Neuronal stem cell (in vitro differentiated cells): ENCODE data around the gene ZNF329.

Experiments used
- DNase-seq: peaks from one replicate; pipeline ENCODE4 v3.0.0-alpha.2; 2013; ENCODE audit warnings: low spot score
- H2AFZ ChIP-seq: one replicate; pipeline ENCODE4 v1.6.1; 2013; ENCODE audit warnings: mild to moderate bottlenecking, low read length, inconsistent platforms
- H2AK5ac ChIP-seq: 2 replicates; pipeline ENCODE4 v1.6.1; 2013; ENCODE audit warnings: low read depth, mild to moderate bottlenecking, inconsistent platforms, low read length, moderate library complexity, mixed read lengths
- H2BK120ac ChIP-seq: 2 replicates; pipeline ENCODE4 v1.6.1; 2013; ENCODE audit warnings: low read depth, mild to moderate bottlenecking, inconsistent platforms, low read length, moderate library complexity, mixed read lengths
- H2BK12ac ChIP-seq: one replicate; pipeline ENCODE4 v1.6.1; 2013; ENCODE audit warnings: low read length, inconsistent platforms
- H2BK15ac ChIP-seq: 2 replicates; pipeline ENCODE4 v1.6.1; 2013; ENCODE audit warnings: mild to moderate bottlenecking, low read length, inconsistent platforms, mixed read lengths
- H2BK5ac ChIP-seq: one replicate; pipeline ENCODE4 v1.6.1; 2013; ENCODE audit warnings: inconsistent platforms, mild to moderate bottlenecking, low read length, moderate library complexity
- H3K14ac ChIP-seq: one replicate; pipeline ENCODE4 v1.6.1; 2013; ENCODE audit warnings: low read length, inconsistent platforms
- H3K18ac ChIP-seq: 2 replicates; pipeline ENCODE4 v1.6.1; 2013; ENCODE audit warnings: low read length, inconsistent platforms
- H3K23ac ChIP-seq: 2 replicates; pipeline ENCODE4 v1.6.1; 2013; ENCODE audit warnings: low read depth, mild to moderate bottlenecking, mixed read lengths, low read length, inconsistent platforms; ENCODE audit not compliant: poor library complexity
- H3K27ac ChIP-seq: replicated peaks from 3 replicates; pipeline ENCODE4 v1.5.1; 2013; ENCODE audit warnings: low read length, inconsistent platforms
- H3K27me3 ChIP-seq, 3 experiments: 2 replicates each; pipeline ENCODE4 v1.6.1; 2013; ENCODE audit warnings: low read length in 3 of 3, mild to moderate bottlenecking in 2 of 3, inconsistent platforms in 1 of 3, low read depth in 1 of 3, mixed read lengths in 1 of 3, moderate library complexity in 1 of 3; ENCODE audit not compliant: control insufficient read depth in 3 of 3, insufficient read depth in 3 of 3
- H3K36me3 ChIP-seq, 2 donors: replicated peaks in 1 of 2; 2 replicates each; pipeline ENCODE4 v1.6.1; 2013; ENCODE audit warnings: low read length in 2 of 2; ENCODE audit not compliant: control insufficient read depth in 2 of 2, insufficient read depth in 2 of 2
- H3K4ac ChIP-seq: 2 replicates; pipeline ENCODE4 v1.6.1; 2013; ENCODE audit warnings: inconsistent platforms, mild to moderate bottlenecking, low read length, moderate library complexity
- H3K4me1 ChIP-seq, 2 donors: 1 replicate in 1 of 2; 2 replicates in 1 of 2; pipeline ENCODE4 v1.6.1; 2013; ENCODE audit warnings: low read length in 2 of 2, low read depth in 1 of 2; ENCODE audit not compliant: control insufficient read depth in 2 of 2, insufficient read depth in 1 of 2
- H3K4me2 ChIP-seq: one replicate; pipeline ENCODE4 v1.6.1; 2013; ENCODE audit warnings: mild to moderate bottlenecking, low read length, inconsistent platforms; ENCODE audit not compliant: insufficient read depth, poor library complexity, severe bottlenecking
- H3K4me3 ChIP-seq, 2 donors: 2 replicates each; pipeline ENCODE4 v1.5.1; 2013; ENCODE audit warnings: low read length in 2 of 2, mild to moderate bottlenecking in 2 of 2, inconsistent platforms in 1 of 2, moderate library complexity in 1 of 2
- H3K79me1 ChIP-seq: one replicate; pipeline ENCODE4 v1.6.1; 2013; ENCODE audit warnings: low read depth, mild to moderate bottlenecking, inconsistent platforms, low read length, moderate library complexity
- H3K9ac ChIP-seq: one replicate; pipeline ENCODE4 v1.6.1; 2013; ENCODE audit warnings: mild to moderate bottlenecking, low read depth, low read length, inconsistent platforms; ENCODE audit not compliant: poor library complexity
- H3K9me3 ChIP-seq, 2 donors: replicated peaks in 1 of 2; 2 replicates each; pipeline versions ENCODE3 to v1.6.1; 2013; ENCODE audit warnings: low read length in 2 of 2, mild to moderate bottlenecking in 2 of 2, inconsistent platforms in 1 of 2, low read depth in 1 of 2, mixed read lengths in 1 of 2, moderate library complexity in 1 of 2; ENCODE audit not compliant: control insufficient read depth in 2 of 2, insufficient read depth in 1 of 2
- H4K8ac ChIP-seq: one replicate; pipeline ENCODE4 v1.6.1; 2013; ENCODE audit warnings: low read depth, mild to moderate bottlenecking, inconsistent platforms, low read length, moderate library complexity
- H4K91ac ChIP-seq: one replicate; pipeline ENCODE4 v1.6.1; 2013; ENCODE audit warnings: low read length, low read depth, mild to moderate bottlenecking, inconsistent platforms; ENCODE audit not compliant: poor library complexity
- WGBS, 2 donors: extraction: QIAGEN DNeasy Blood & Tissue Kit; methylation state at CpG; one replicate each; pipeline ENCODE4 v1.1.7; 2013; ENCODE audit warnings: missing lambda C conversion rate in 2 of 2, mixed read lengths in 1 of 2; ENCODE audit not compliant: insufficient read length in 2 of 2, insufficient replicate concordance in 1 of 2; ENCODE audit errors: extremely low coverage in 2 of 2; 5-methylcytosine and 5-hydroxymethylcytosine counted together

Gene ZNF329

DNA sequence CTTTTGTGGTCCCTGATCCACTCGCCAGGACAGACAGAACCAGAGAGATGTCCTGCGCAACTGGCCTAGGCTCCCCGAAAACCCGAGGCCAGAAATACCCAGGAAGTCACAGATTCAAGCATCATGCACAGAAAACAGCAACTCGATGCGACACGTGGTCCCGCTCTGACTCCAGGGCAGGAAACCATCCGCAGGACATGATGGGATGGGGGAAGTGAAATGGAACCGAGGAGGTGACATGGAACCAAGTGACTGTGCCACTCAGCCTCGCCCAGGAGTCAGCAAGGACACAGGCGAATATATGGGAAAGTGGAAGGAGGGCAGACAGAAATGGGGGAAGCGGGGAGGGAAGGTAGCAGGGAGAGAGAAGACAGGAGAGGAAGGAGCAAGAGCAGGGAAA is 53.7 kb downstream of the ZNF329 start:
- peak overlapping the region; percentile 98 for H2AK5ac ChIP-seq
- peaks cover 19 to 71% of the 10 kb centered on the region in 2 donors for H3K9me3 ChIP-seq
- H3K14ac ChIP-seq, result no peak overlapping the region
- no peak overlapping the region for H2BK15ac ChIP-seq
- no peak overlapping the region for H2BK5ac ChIP-seq
- peak overlapping the region; percentile 7 to 88 for H3K4me3 ChIP-seq
- no peak overlapping the region for H4K8ac ChIP-seq
- H3K4me1 ChIP-seq, result peaks cover 4 to 8% of the 10 kb centered on the region in 2 donors
- H3K4ac ChIP-seq, result no peak overlapping the region
- no peak overlapping the region for H3K4me2 ChIP-seq
- H3K79me1 ChIP-seq, result peaks cover 31% of the 10 kb centered on the region
- H2BK12ac ChIP-seq, result no peak overlapping the region
- no peak overlapping the region for H2AFZ ChIP-seq
- H3K18ac ChIP-seq, result peak overlapping the region; percentile 84
- no CpG with 5 or more reads among the region's 13 CpGs for WGBS, 2 donors
- no peak overlapping the region for H2BK120ac ChIP-seq
- H3K27ac ChIP-seq, result no peak overlapping the region
- H3K36me3 ChIP-seq, result peaks cover 15 to 49% of the 10 kb centered on the region in 2 donors
- DNase-seq, result no peak
- no peaks in the 10 kb centered on the region for H3K27me3 ChIP-seq
- no peak overlapping the region for H4K91ac ChIP-seq
- H3K9ac ChIP-seq, result peak overlapping the region; percentile 78
- no peak overlapping the region for H3K23ac ChIP-seq

- Histone ChIP-seq H4K8ac (no peak overlapping the region), H3K9me3 (peaks cover 17 to 81% of the 10 kb centered on the region in 2 donors), H3K4me1 (peaks cover 4 to 8% of the 10 kb centered on the region in 2 donors), H2BK5ac (peak overlapping the region; percentile 85), H2AK5ac (no peak overlapping the region), H3K79me1 (peaks cover 31% of the 10 kb centered on the region), H3K27ac (no peak overlapping the region), H3K27me3 (no peaks in the 10 kb centered on the region), H3K36me3 (peaks cover 16 to 64% of the 10 kb centered on the region in 2 donors), H2AFZ (no peak overlapping the region), H3K23ac (no peak overlapping the region), H2BK120ac (no peak overlapping the region), H4K91ac (no peak overlapping the region), H2BK12ac (peak overlapping the region; percentile 73), H3K4me2 (no peak overlapping the region), H3K18ac (no peak overlapping the region), H3K4me3 (no peak overlapping the region), H2BK15ac (no peak overlapping the region), H3K9ac (no peak overlapping the region), H3K4ac (no peak overlapping the region), H3K14ac (no peak overlapping the region)
- no CpG with 5 or more reads among the region's 10 CpGs for WGBS, 2 donors
- no peak for DNase-seq
Observed at GRCh38 chr19:58095328-58095727, 55.3 kb downstream of the ZNF329 start.

GRCh38 chr19:58093071-58093470 is 57.5 kb downstream of the ZNF329 start:
- H4K91ac ChIP-seq, result no peak overlapping the region
- H3K14ac ChIP-seq, result no peak overlapping the region
- H3K18ac ChIP-seq, result no peak overlapping the region
- no peak overlapping the region for H3K9ac ChIP-seq
- H3K79me1 ChIP-seq, result peaks cover 35% of the 10 kb centered on the region
- H4K8ac ChIP-seq, result peak overlapping the region; percentile 65
- no peak overlapping the region for H2BK15ac ChIP-seq
- no CpG with 5 or more reads among the region's 7 CpGs for WGBS, 2 donors
- H3K27me3 ChIP-seq, result no peaks in the 10 kb centered on the region
- no peak overlapping the region for H2BK120ac ChIP-seq
- no peak overlapping the region for H2AFZ ChIP-seq
- H2BK12ac ChIP-seq, result no peak overlapping the region
- no peak overlapping the region for H3K27ac ChIP-seq
- H3K4ac ChIP-seq, result no peak overlapping the region
- no peak overlapping the region for H3K4me3 ChIP-seq
- H3K4me2 ChIP-seq, result no peak overlapping the region
- no peak overlapping the region for H2AK5ac ChIP-seq
- peaks cover 0 to 4% of the 10 kb centered on the region in 2 donors for H3K4me1 ChIP-seq
- peaks cover 16 to 85% of the 10 kb centered on the region in 2 donors for H3K9me3 ChIP-seq
- no peak overlapping the region for H3K23ac ChIP-seq
- H2BK5ac ChIP-seq, result no peak overlapping the region
- peaks cover 29 to 83% of the 10 kb centered on the region in 2 donors for H3K36me3 ChIP-seq
- no peak for DNase-seq

- no peak overlapping the region for H2AK5ac ChIP-seq
- peaks cover 43 to 91% of the 10 kb centered on the region in 2 donors for H3K36me3 ChIP-seq
- H3K27me3 ChIP-seq, result no peaks in the 10 kb centered on the region
- H3K27ac ChIP-seq, result no peak overlapping the region
- peaks cover 0 to 1% of the 10 kb centered on the region in 2 donors for H3K4me1 ChIP-seq
- H4K8ac ChIP-seq, result no peak overlapping the region
- H3K4ac ChIP-seq, result no peak overlapping the region
- no peak overlapping the region for H3K4me3 ChIP-seq
- H3K9me3 ChIP-seq, result peaks cover 18 to 90% of the 10 kb centered on the region in 2 donors
- DNase-seq, result no peak
- peaks cover 24% of the 10 kb centered on the region for H3K79me1 ChIP-seq
- H4K91ac ChIP-seq, result no peak overlapping the region
- H2AFZ ChIP-seq, result no peak overlapping the region
- no peak overlapping the region for H3K4me2 ChIP-seq
- no peak overlapping the region for H2BK15ac ChIP-seq
- no peak overlapping the region for H3K18ac ChIP-seq
- WGBS, 2 donors, result no CpG with 5 or more reads among the region's 11 CpGs
- H2BK12ac ChIP-seq, result no peak overlapping the region
- no peak overlapping the region for H2BK5ac ChIP-seq
- H3K23ac ChIP-seq, result no peak overlapping the region
- H3K9ac ChIP-seq, result no peak overlapping the region
- no peak overlapping the region for H2BK120ac ChIP-seq
- H3K14ac ChIP-seq, result no peak overlapping the region
Observed at GRCh38 chr19:58091251-58091995, 59.2 kb downstream of the ZNF329 start.
